K562 (cell line): ENCODE data around the gene WASF3. TPM values are rescaled to one million over a fixed set of nuclear protein-coding genes. Genes with fewer than 3 reads are reported as not detected.

ENCODE experiments used
- ATAC-seq: fragments of 200-7000 bp; cut with Tn5 transposase; 3 replicates; pipeline ENCODE4 v1.9.1; 2020; ENCODE audit warnings: moderate library complexity
- BruUV-seq: library from RNA; stranded (reverse); fragments of 400-500 nt; replicated peaks from 2 replicates; lab custom pipeline; 2021; lab: Mats Ljungman, UMichigan
- CTCF ChIA-PET: fragments of 300-600 bp; formaldehyde crosslinking; extraction: SDS; loops from one replicate; lab custom pipeline; 2021; ENCODE audit warnings: low intra/inter-chr PET ratio; lab: Yijun Ruan, JAX
- POLR2A ChIA-PET: fragments of 300-600, 350-650 bp; sonication (Branson Sonifier 250); formaldehyde crosslinking; extraction: SDS; loops from one replicate; lab custom pipeline; 2021; ENCODE audit warnings: antibody characterized with exemption, inconsistent platforms; lab: Yijun Ruan, JAX
- DNase-seq, 4 experiments: peaks; one replicate each; pipeline versions ENCODE4 v3.0.0 to v3.0.0-alpha.2; 2011 to 2018; ENCODE audit warnings: low spot score in 3 of 4, mixed read lengths in 3 of 4; ENCODE audit errors: extremely low read depth in 1 of 4
- FAIRE-seq: peaks from 2 replicates; lab custom pipeline; 2011; peaks lifted over from hg19 to GRCh38; lab: Jason Lieb, UNC
- H2AFZ ChIP-seq: 2 replicates; pipeline ENCODE4 v1.6.0; 2011; ENCODE audit warnings: low read depth, low read length, control low read depth, inconsistent platforms
- H3K27ac ChIP-seq: fragments of 200-600 bp; 3 replicates; pipeline ENCODE4 v1.8.0; 2011; ENCODE audit warnings: low read depth, mild to moderate bottlenecking, control low read depth, inconsistent platforms, low read length, moderate library complexity, mixed read lengths; ENCODE audit errors: extremely low read depth
- H3K27me3 ChIP-seq, 2 experiments: fragments of 300-600 bp in 1 of 2; 2 replicates in 1 of 2; 3 replicates in 1 of 2; pipeline versions ENCODE4 v1.6.0 to v1.8.0; 2011; ENCODE audit warnings: inconsistent platforms in 2 of 2, low read length in 2 of 2, mild to moderate bottlenecking in 1 of 2, mixed read lengths in 1 of 2, moderate library complexity in 1 of 2; ENCODE audit not compliant: control insufficient read depth in 2 of 2, insufficient read depth in 2 of 2
- H3K36me3 ChIP-seq: fragments of 300-600 bp; 3 replicates; pipeline ENCODE4 v1.8.0; 2011; ENCODE audit warnings: mild to moderate bottlenecking, low read length, inconsistent platforms; ENCODE audit not compliant: control insufficient read depth, insufficient read depth
- H3K4me1 ChIP-seq, 2 experiments: fragments of 200-600 bp in 1 of 2; replicated peaks in 1 of 2; 2 replicates in 1 of 2; 3 replicates in 1 of 2; pipeline versions ENCODE4 v1.5.1 to v1.8.0; 2011; ENCODE audit warnings: inconsistent platforms in 2 of 2, low read length in 2 of 2, mild to moderate bottlenecking in 1 of 2, mixed read lengths in 1 of 2, moderate library complexity in 1 of 2; ENCODE audit not compliant: control insufficient read depth in 2 of 2, insufficient read depth in 2 of 2
- H3K4me2 ChIP-seq: 2 replicates; pipeline ENCODE4 v1.6.1; 2011; ENCODE audit warnings: low read length, control low read depth, inconsistent platforms, mixed read lengths; ENCODE audit not compliant: insufficient read depth
- H3K4me3 ChIP-seq: fragments of 200-600 bp; sonication (generic), shearing (Covaris generic); 2 replicates; pipeline ENCODE4 v1.5.1; 2016; ENCODE audit warnings: control low read depth, inconsistent platforms
- H3K79me2 ChIP-seq: fragments of 200-600 bp; 3 replicates; pipeline ENCODE4 v1.8.0; 2011; ENCODE audit warnings: low read length, inconsistent platforms; ENCODE audit not compliant: control insufficient read depth, insufficient read depth
- H3K9ac ChIP-seq, 2 experiments: 2 replicates each; pipeline versions ENCODE4 v1.6.0 to v1.6.1; 2011; ENCODE audit warnings: low read depth in 2 of 2, low read length in 2 of 2, control low read depth in 1 of 2, inconsistent platforms in 1 of 2, mild to moderate bottlenecking in 1 of 2, mixed read lengths in 1 of 2; ENCODE audit not compliant: insufficient read depth in 1 of 2
- H3K9me1 ChIP-seq: one replicate; pipeline ENCODE4 v1.6.0; 2011; ENCODE audit warnings: inconsistent platforms, mild to moderate bottlenecking, low read length, moderate library complexity; ENCODE audit not compliant: control insufficient read depth, insufficient read depth
- H3K9me3 ChIP-seq: replicated peaks from 2 replicates; pipeline ENCODE4 v1.5.1; 2011; ENCODE audit warnings: low read depth, low read length, inconsistent platforms; ENCODE audit not compliant: control insufficient read depth, insufficient read depth
- H4K20me1 ChIP-seq: replicated peaks from 2 replicates; pipeline ENCODE4 v1.6.1; 2011; ENCODE audit warnings: low read length, inconsistent platforms, mixed read lengths; ENCODE audit not compliant: control insufficient read depth, insufficient read depth
- E2F1 ChIP-seq: sonication (generic); formaldehyde crosslinking; IDR thresholded peaks from 2 replicates; pipeline ENCODE4 v1.8.1; 2023; ENCODE audit warnings: mild to moderate bottlenecking, missing genetic modification reagents, moderate library complexity
- JUNB ChIP-seq: fragments of 450-650 bp; formaldehyde crosslinking; conservative IDR thresholded peaks from 2 replicates; pipeline ENCODE4 v1.4.0; 2020; ENCODE audit warnings: mild to moderate bottlenecking
- KDM4B ChIP-seq, 2 experiments: fragments of 450-650 bp in 1 of 2; sonication (generic) in 1 of 2; IDR thresholded peaks; 2 replicates each; pipeline ENCODE4 v1.6.1; 2016 to 2017; ENCODE audit warnings: borderline replicate concordance in 2 of 2, antibody characterized with exemption in 1 of 2, low read depth in 1 of 2, mild to moderate bottlenecking in 1 of 2
- NFE2 ChIP-seq: IDR thresholded peaks from 2 replicates; pipeline ENCODE4 v1.6.1; 2014; ENCODE audit warnings: antibody characterized with exemption, low read depth
- RB1 ChIP-seq: fragments of 450-650 bp; IDR thresholded peaks from 2 replicates; pipeline ENCODE4 v1.6.1; 2017; ENCODE audit warnings: low read depth, mild to moderate bottlenecking
- RBM34 ChIP-seq: fragments of 200-400 bp; formaldehyde crosslinking; IDR thresholded peaks from 2 replicates; pipeline ENCODE4 v1.6.1; 2018; ENCODE audit warnings: low read length, borderline replicate concordance; ENCODE audit not compliant: insufficient read depth
- THRAP3 ChIP-seq: fragments of 450-650 bp; IDR thresholded peaks from 2 replicates; pipeline ENCODE4 v1.6.1; 2016; ENCODE audit warnings: mild to moderate bottlenecking, inconsistent platforms, borderline replicate concordance
- ZBTB11 ChIP-seq, 3 experiments: fragments of 200-800 bp in 1 of 3; fragments of 250-450 bp in 1 of 3; fragments of 450-650 bp in 1 of 3; sonication (Bioruptor Pico) in 1 of 3; sonication (Bioruptor generic) in 1 of 3; formaldehyde crosslinking in 1 of 3; IDR thresholded peaks; 2 replicates each; pipeline versions ENCODE4 v1.6.1 to v1.8.0; 2016 to 2022; ENCODE audit warnings: mild to moderate bottlenecking in 2 of 3, missing genetic modification characterization in 2 of 3, missing compliant biosample characterization in 1 of 3, moderate library complexity in 1 of 3
- ZBTB8A ChIP-seq: fragments of 450-650 bp; IDR thresholded peaks from 2 replicates; pipeline ENCODE4 v1.6.1; 2018; ENCODE audit warnings: mild to moderate bottlenecking, moderate library complexity; ENCODE audit not compliant: partially characterized antibody
- ZNF143 ChIP-seq: sonication (generic); formaldehyde crosslinking; IDR thresholded peaks from 2 replicates; pipeline ENCODE4 v1.9.0; 2022; ENCODE audit warnings: mild to moderate bottlenecking, missing genetic modification reagents
- ZNF197 ChIP-seq: fragments of 200-800 bp; sonication (Bioruptor generic); IDR thresholded peaks from 2 replicates; pipeline ENCODE4 v1.6.1; 2016; ENCODE audit warnings: low read depth, missing genetic modification characterization, missing compliant biosample characterization
- ZNF263 ChIP-seq: sonication (generic); formaldehyde crosslinking; IDR thresholded peaks from 2 replicates; pipeline ENCODE4 v1.8.0; 2022; ENCODE audit warnings: mild to moderate bottlenecking, missing genetic modification reagents, borderline replicate concordance
- ZNF586 ChIP-seq: fragments of 450-650 bp; formaldehyde crosslinking; conservative IDR thresholded peaks from 2 replicates; pipeline ENCODE4 v1.4.0; 2020; ENCODE audit warnings: mild to moderate bottlenecking, moderate library complexity
- WGBS: fragments of 100-300 bp; shearing (Covaris generic); methylation state at CpG from one replicate; pipeline ENCODE4 v1.1.6; 2016; ENCODE audit warnings: low coverage, mixed read lengths; ENCODE audit not compliant: insufficient coverage; ENCODE audit errors: missing lambda C conversion rate; 5-methylcytosine and 5-hydroxymethylcytosine counted together
- in situ Hi-C: fragments of 300-500 bp; cut with MboI; formaldehyde crosslinking; loops from 4 replicates; pipeline ENCODE4 v1.15.0; 2018; ENCODE audit warnings: inconsistent platforms, mixed read lengths
- intact Hi-C: fragments of 100-400 bp; cut with micrococcal nuclease; formaldehyde crosslinking; loops from 2 replicates; pipeline ENCODE4 v1.14.2; 2022
- polyA plus RNA-seq, 8 experiments: library from polyadenylated mRNA; depleted of rRNA in 4 of 8; stranded (reverse) in 5 of 8; unstranded in 3 of 8; fragments of >200 nt; fragmentation: Nextera tagmentation in 2 of 8; fragmentation: Illumina TruSeq in 1 of 8; extraction: Ambion mirVana in 2 of 8; extraction: Trizol in 1 of 8; gene quantifications; 2 replicates each; pipeline versions ENCODE4 v1.2.1 to v1.2.3, GENCODE V29; 2011 to 2014; ENCODE audit warnings: inconsistent platforms in 1 of 8, missing spikeins in 1 of 8
- total RNA-seq, 7 experiments: library from RNA; depleted of rRNA in 6 of 7; stranded (reverse); fragments of >200 nt in 6 of 7; fragmentation: Illumina TruSeq in 2 of 7; extraction: Trizol in 2 of 7; gene quantifications; 2 replicates each; pipeline versions ENCODE4 v1.2.1 to v1.2.3, GENCODE V29; 2011 to 2021; ENCODE audit warnings: low replicate concordance in 1 of 7
- TF ChIP-seq, protein P1 (sequence below): sonication (generic); formaldehyde crosslinking; IDR thresholded peaks from 2 replicates; pipeline ENCODE4 v1.8.1; 2022; ENCODE audit warnings: missing genetic modification reagents
- TF ChIP-seq, protein P2 (sequence below): fragments of 250-450 bp; sonication (Bioruptor Pico); IDR thresholded peaks from 2 replicates; pipeline ENCODE4 v1.5.0; 2022; ENCODE audit warnings: mild to moderate bottlenecking

Gene WASF3
- total and polyA plus RNA-seq, 9 of the 15 experiments (the other 6 are each of a cell fraction or from before 2014, with no cell fraction given): 0.04 to 0.43 (median 0.11) TPM

GRCh38 chr13:26708007-26708297 lies 150.5 kb downstream of the WASF3 start:
- WGBS: 3% methylated on average over 6 of the region's 6 CpGs
- no peaks in the 10 kb centered on the region for H3K36me3 ChIP-seq
- no peak overlapping the region for H3K4me2 ChIP-seq
- ATAC-seq: no peak
- in situ Hi-C loops: loop anchor here (10.0 kb wide), 1 partner anchor 227 kb away; no protein-coding TSS in a partner anchor
- no TSS peak for BruUV-seq
- ChIA-PET CTCF (no interaction called here), POLR2A (no interaction called here)
- no peaks in the 10 kb centered on the region for H3K79me2 ChIP-seq
- 0 out of 2 replicates have a peak, but pooled peaks cover 3% of the 10 kb centered on the region for H4K20me1 ChIP-seq
- no peak overlapping the region for H3K27ac ChIP-seq
- intact Hi-C loops: no loop called here
- no peak for FAIRE-seq
- H3K4me1 ChIP-seq: no peaks in the 10 kb centered on the region
- no peaks in the 10 kb centered on the region for H3K9me3 ChIP-seq
- H2AFZ ChIP-seq: no peak overlapping the region
- 0 out of 5 replicates have a peak, but pooled peaks cover 0 to 7% of the 10 kb centered on the region in 2 experiments for H3K27me3 ChIP-seq
- DNase-seq: no peak
- no peaks in the 10 kb centered on the region for H3K9me1 ChIP-seq
- H3K9ac ChIP-seq: no peak overlapping the region
- no peak overlapping the region for H3K4me3 ChIP-seq
- TF ChIP-seq ZNF143 (CRISPR knock-in tag) (no peak), NFE2 (no peak), JUNB (CRISPR knock-in tag) (no peak), ZNF586 (CRISPR knock-in tag) (no peak), E2F1 (CRISPR knock-in tag) (no peak), ZBTB11 (CRISPR knock-in tag; IDR thresholded peaks at IDR 0.05) (no peak), ZNF263 (CRISPR knock-in tag) (no peak), RB1 (no peak), ZNF197 (CRISPR knock-in tag) (no peak), RBM34 (no peak), KDM4B (IDR thresholded peaks at IDR 0.05; ENCODE audit: borderline replicate concordance in 2 of 2, low read depth in 1 of 2) (no peak), THRAP3 (no peak), ZBTB8A (no peak)
- TF ChIP-seq, protein P1, sequence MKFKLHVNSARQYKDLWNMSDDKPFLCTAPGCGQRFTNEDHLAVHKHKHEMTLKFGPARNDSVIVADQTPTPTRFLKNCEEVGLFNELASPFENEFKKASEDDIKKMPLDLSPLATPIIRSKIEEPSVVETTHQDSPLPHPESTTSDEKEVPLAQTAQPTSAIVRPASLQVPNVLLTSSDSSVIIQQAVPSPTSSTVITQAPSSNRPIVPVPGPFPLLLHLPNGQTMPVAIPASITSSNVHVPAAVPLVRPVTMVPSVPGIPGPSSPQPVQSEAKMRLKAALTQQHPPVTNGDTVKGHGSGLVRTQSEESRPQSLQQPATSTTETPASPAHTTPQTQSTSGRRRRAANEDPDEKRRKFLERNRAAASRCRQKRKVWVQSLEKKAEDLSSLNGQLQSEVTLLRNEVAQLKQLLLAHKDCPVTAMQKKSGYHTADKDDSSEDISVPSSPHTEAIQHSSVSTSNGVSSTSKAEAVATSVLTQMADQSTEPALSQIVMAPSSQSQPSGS (CRISPR knock-in tag): no peak
- TF ChIP-seq, protein P2, sequence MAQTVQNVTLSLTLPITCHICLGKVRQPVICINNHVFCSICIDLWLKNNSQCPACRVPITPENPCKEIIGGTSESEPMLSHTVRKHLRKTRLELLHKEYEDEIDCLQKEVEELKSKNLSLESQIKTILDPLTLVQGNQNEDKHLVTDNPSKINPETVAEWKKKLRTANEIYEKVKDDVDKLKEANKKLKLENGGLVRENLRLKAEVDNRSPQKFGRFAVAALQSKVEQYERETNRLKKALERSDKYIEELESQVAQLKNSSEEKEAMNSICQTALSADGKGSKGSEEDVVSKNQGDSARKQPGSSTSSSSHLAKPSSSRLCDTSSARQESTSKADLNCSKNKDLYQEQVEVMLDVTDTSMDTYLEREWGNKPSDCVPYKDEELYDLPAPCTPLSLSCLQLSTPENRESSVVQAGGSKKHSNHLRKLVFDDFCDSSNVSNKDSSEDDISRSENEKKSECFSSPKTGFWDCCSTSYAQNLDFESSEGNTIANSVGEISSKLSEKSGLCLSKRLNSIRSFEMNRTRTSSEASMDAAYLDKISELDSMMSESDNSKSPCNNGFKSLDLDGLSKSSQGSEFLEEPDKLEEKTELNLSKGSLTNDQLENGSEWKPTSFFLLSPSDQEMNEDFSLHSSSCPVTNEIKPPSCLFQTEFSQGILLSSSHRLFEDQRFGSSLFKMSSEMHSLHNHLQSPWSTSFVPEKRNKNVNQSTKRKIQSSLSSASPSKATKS: no peak
